GM12873 (cell line): ENCODE results near the gene ZNF776.

Experiments used
- TF ChIP-seq, protein P1 (sequence below): IDR thresholded peaks from 2 replicates; pipeline ENCODE4 v1.5.1; 2012; ENCODE audit warnings: low read depth, mild to moderate bottlenecking, moderate library complexity, low read length, control low read depth; ENCODE audit not compliant: insufficient read depth; ENCODE audit errors: missing control alignments

Gene ZNF776

DNA sequence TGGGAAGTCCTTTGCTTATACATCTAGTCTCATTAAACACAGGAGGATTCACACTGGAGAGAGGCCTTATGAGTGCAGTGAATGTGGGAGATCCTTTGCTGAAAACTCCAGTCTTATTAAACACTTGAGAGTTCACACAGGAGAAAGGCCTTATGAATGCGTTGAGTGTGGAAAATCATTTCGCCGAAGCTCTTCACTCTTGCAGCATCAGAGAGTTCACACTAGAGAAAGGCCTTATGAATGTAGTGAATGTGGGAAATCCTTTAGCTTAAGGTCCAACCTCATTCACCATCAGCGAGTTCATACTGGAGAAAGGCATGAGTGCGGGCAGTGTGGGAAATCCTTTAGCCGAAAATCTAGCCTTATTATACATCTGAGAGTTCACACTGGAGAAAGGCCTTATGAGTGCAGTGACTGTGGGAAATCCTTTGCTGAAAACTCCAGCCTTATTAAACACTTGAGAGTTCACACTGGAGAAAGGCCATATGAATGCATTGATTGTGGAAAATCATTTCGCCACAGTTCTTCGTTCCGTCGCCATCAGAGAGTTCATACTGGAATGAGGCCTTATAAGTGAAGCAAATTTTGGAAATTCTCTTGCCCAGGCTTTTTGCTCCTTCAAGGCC is 32.7 kb downstream of the ZNF776 start:
- TF ChIP-seq, protein P1, sequence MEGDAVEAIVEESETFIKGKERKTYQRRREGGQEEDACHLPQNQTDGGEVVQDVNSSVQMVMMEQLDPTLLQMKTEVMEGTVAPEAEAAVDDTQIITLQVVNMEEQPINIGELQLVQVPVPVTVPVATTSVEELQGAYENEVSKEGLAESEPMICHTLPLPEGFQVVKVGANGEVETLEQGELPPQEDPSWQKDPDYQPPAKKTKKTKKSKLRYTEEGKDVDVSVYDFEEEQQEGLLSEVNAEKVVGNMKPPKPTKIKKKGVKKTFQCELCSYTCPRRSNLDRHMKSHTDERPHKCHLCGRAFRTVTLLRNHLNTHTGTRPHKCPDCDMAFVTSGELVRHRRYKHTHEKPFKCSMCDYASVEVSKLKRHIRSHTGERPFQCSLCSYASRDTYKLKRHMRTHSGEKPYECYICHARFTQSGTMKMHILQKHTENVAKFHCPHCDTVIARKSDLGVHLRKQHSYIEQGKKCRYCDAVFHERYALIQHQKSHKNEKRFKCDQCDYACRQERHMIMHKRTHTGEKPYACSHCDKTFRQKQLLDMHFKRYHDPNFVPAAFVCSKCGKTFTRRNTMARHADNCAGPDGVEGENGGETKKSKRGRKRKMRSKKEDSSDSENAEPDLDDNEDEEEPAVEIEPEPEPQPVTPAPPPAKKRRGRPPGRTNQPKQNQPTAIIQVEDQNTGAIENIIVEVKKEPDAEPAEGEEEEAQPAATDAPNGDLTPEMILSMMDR = no peak

GRCh38 chr19:57786286-57786685 is 39.7 kb downstream of the ZNF776 start:
- TF ChIP-seq, protein P1 = no peak

- TF ChIP-seq, protein P1 = no peak
These were observed 40.3 kb downstream of the ZNF776 start for GRCh38 chr19:57786906-57787305.

GRCh38 chr19:57788114-57788692 is 41.6 kb downstream of the ZNF776 start:
- TF ChIP-seq, protein P1 = no peak

- TF ChIP-seq, protein P1 = no peak
These were observed 42.7 kb downstream of the ZNF776 start for GRCh38 chr19:57789288-57789687.

DNA sequence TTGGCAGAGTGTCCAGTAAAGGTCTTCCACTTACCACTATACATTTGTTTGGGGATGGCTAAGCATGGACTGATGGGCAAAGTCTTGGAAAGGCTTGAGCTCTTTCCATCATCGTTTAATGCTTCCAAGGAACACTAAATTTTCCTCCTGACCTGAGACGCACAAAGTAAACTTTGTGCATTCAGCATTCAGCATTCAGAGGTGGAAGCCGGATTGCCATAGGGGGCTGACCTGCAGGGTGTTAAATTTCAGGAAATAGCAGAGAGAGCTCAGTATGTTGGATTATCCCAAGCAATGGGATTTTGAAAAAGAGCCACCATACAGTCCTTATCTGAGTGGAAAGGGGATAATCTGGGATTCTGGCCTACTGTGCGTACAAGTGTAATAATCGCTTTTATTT is 54.1 kb downstream of the ZNF776 start:
- TF ChIP-seq, protein P1 = no peak

- TF ChIP-seq, protein P1 = peak; percentile 41
These were observed 55.7 kb downstream of the ZNF776 start for GRCh38 chr19:57802269-57802668.
